Fibroblast of the conjunctiva (primary cell): ENCODE results near the gene TPRKB.
A peak's percentile ranks its signal among the peaks of the same experiment; 100 is the strongest.
"Not testable (repeated sequence)": the region's sequence is repeated elsewhere in the genome, so short reads cannot be mapped to it uniquely, and the experiment has no call there.

Source experiments
- DNase-seq: peaks from one replicate; pipeline ENCODE4 v3.0.0-alpha.2; 2010; ENCODE audit warnings: low read depth

Gene TPRKB

DNA sequence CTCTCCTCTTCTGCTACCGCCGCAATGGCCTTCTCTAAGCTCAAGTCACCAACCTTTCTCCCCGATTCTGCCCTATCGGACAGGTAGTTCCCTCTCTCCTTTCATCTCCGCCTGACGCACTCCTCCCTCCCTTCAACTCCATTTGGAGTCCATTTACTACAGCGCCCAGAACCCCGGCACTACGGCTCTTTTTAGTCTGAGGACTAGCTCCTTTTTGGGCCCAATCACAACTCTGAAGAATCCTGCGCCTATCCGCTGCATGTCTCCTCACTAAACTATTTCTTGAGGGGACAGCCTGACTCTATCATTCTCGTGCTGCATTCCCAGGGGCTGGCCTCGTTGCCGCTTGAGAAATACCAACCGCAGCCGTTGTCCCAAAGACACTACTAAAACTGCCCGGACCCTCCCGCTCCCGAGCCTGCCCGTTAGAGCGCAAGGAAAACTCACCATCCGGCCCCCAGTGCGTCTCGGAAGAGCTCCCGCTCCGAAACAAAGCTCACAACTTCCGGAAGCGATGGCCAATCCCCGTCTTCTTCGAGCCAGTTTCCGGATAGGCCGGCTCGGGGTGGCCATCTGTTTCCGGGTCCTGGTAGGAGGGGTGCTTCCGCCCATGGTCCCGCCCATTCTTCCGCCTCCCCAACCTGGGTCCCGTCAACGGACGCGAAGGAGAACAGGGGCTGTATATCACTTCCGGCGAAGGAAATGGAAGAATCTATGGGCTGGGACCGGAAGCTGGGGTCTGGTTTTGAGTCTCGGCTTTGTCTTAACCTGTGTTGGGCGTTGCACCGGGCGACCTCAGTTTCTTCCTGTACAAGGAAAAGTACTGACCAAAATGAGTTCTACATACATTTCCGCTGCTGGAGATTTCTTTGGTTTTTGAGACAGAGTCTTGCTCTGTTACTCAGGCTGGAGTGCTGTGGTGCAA, at the start of gene TPRKB:
TSS of gene TPRKB (minus strand) at position 491 of the 925 bp plus-strand sequence. CDS start 2,776 bp downstream, outside the sequence.
- DNase-seq, result peak; percentile 98

DNA sequence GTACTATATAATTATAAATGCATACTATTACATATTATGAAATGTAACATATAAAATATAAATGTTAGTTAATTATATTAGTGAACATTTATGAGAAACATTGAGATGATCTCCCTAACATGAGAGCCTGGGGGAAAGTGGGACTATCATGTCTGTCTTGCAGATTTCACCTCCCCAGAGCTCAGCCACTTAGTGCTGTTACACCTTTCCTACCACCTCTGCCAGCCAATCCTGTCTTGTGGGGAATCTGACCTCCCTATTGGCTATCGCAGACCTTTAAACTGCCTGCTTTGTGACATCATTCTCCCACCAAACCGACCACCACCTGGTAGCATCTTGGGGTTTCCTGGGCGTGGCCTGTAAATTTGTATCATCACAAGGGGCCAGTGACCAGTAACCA, 46.7 kb upstream of the TPRKB start, which contains the start of gene C2orf78:
TSS of gene C2orf78 (plus strand) at position 301 of the 400 bp plus-strand sequence. CDS start 127 bp downstream, outside the sequence.
- not testable (repeated sequence) for DNase-seq

- not testable (repeated sequence) for DNase-seq
These were observed 46.3 kb upstream of the TPRKB start for GRCh38 chr2:73783402-73783801.

GRCh38 chr2:73780237-73780582, 43.1 kb upstream of the TPRKB start:
- no peak for DNase-seq

DNA sequence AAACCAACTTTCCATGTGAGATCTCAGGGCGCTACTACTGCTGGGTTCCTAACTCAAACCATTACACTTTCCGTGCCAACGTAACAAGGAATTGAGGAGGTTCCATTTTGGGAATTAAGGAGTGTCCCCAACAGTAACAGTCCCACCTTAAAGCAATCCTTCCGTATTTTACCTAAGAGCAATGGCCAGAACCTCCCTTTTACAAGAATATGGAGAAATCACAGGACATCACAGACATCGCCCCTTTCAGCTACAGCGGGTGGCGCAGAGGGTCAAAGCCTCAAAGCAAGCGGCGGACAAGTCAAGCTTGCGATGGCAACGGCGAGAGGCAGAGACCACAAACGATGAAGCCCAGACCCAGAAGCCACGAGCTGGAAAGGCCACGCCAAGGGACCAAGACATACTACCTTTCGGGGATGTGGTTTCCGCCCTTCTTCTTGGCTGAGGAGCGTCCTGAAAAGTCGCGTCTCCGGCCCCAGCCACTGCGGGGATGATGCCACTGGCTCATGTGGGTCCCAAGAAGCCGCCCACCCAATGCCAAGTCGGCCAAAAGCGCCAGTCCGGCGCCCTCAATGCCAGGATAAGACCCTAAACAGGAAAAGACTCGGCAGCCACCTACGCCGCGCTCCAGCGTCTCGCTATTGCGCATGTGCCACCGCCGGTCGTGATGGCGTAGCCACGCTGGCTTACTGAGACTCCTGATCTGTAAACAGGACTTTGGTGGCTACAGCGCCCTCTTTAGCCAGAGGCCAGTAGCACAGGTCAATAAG, 42.5 kb upstream of the TPRKB start, which contains the start of gene DUSP11:
TSS of gene DUSP11 (minus strand) at position 637 of the 770 bp plus-strand sequence. CDS start at position 508, 129 bp downstream.
- peak; percentile 90 for DNase-seq

DNA sequence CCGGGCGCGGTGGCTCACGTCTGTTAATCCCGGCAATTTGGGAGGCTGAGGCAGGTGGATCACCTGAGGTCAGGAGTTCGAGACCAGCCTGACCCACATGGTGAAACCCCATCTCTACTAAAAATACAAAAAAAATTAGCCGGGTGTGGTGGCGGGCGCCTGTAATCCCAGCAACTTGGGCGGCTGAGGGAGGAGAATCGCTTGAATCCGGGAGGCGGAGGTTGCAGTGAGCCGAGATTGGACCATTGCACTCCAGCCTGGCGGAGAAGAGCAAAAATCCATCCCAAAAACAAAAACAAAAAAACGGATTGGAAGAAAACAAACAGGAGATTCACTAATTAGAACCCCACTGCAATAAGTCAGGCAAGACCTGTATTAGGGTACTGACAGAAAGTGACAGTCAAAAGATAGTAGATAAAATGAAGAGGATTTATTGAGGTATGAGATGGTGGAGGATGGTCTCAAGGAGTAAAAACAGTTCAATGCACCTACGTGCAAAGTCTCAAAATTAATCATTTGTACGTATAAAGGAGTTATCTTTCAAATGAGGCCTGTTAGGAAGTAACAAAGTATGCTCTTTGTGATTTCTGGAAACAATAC, 41.8 kb upstream of the TPRKB start:
- DNase-seq, result not testable (repeated sequence)

DNA sequence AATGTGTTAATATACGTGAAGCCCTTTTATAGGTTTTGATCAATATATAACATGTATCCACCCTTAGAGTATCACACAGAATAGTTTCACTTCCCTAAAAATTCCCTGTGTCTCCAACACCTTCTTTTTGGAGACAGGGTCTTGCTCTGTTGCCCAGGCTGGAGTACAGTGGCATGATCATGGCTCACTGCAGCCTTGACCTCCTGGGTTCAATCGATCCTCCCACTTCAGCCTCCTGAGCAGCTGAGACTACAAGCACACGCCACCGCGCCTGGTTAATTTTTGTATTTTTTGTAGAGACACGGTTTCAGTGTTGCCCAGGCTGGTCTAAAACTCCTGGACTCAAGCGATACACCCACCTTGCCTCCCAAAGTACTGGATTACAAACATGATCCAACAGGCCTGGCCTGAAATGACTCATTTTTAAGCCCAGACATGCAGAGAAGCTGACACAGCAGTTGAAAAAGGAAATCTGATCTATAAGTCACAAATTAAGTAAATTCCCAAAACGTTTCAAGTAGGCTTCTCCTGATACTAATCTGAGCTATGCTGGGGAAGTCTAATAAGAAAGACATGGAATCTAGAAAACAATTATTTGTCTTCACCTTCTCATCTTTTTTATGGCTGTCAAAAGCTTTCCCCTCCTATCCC, 39.8 kb upstream of the TPRKB start:
- no peak for DNase-seq

- DNase-seq, result no peak
These were observed 39.2 kb upstream of the TPRKB start for GRCh38 chr2:73776381-73776780.

- DNase-seq, result no peak
These were observed 35.7 kb upstream of the TPRKB start for GRCh38 chr2:73772819-73773218.

DNA sequence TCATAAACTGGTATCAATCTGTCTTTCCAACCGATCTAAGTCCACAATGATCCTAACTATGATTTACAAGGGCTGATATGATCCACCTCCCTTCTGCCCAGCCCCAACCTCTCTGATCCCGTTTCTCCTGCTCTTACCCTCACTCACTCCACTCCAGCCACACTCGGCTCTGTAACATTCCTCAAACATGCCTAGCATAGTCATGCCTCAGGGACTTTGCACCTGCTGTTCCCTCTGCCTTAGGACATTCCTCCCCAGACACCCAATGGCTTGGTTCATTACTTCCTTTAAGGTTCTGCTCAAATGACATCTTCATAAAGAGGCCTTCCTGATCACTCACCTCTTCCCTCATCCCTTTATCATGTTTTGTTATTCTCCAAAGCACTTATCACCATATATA, 33.6 kb upstream of the TPRKB start:
- no peak for DNase-seq

DNA sequence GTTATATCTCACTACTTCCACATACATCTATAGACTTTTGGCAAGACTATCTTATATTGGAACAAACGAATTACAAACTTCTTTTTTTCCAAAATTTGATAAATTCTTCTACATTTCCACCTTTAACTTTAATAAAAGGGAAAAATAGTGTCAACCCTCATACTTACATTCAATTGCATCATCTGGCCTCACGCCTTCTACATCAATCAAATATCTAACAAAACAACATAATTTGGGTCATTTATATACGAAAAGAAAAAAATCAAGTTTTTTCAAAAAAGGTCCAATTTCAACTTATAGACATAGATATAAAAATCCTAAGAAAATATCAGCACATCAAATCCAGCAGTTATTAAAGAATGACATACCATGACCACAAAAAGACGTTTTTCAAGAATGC, 29.8 kb upstream of the TPRKB start:
- DNase-seq, result no peak

DNA sequence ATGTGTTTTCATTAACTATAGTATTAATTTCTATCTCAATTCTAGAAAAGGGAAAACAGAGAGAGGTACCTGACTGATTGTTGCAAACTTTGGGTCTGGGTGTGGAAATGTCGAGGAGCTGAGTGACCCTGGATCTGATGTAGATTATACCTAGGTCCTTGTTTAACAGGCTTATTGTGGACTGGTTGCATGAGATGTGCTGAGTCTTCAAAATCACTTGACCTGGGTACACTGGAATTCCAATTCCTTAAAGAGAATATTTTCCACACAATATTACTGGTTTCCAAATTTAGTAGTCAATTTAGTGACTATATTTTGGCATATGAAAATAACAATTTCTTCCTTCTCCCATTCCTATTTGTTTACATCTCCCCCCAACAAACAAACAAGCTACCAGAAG, 29.2 kb upstream of the TPRKB start:
- no peak for DNase-seq

DNA sequence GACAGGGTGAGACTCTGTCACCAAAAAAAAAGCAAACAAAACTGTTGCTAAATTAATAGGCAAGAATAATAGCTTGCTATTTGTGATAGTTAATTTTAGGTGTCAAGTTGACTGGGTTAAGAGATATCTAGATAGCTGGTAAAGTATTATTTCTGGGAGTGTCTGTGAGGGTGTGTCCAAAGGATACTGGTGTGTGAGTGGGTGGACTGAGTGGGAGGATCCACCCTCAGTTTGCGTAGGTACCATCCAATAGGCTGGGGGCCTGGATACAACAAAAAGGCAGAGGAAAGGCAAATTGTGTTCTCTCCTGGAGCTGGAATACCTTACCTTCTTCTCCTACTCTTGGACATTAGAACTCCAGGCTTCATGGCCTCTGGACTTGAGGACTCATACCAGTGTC, 27.8 kb upstream of the TPRKB start:
- no peak for DNase-seq

- no peak for DNase-seq
These were observed 25.4 kb upstream of the TPRKB start for GRCh38 chr2:73762571-73762970.

- no peak for DNase-seq
These were observed 22.8 kb upstream of the TPRKB start for GRCh38 chr2:73759904-73760303.

DNA sequence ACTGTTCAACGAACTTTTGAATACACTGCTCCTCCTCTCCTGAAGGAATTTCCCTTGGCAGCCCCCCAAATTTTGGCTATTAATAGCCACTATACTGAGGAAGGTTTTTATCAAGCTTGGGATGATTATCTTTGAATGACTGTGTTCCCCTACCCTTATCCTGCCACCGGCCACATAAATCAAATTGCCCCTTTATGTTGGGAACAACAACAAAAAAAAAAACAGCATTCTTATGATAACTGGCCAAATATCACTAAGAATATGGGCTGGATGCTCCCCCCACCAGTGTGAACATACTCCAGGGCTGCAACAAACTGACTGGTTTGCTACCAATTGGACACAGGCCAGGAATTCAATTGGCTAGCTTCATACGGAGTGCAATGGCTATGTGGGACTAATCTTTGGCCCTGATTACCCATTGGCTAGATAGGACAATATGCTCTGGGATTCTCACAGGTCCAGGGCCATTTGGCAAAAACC, 22.2 kb upstream of the TPRKB start:
- DNase-seq, result no peak

DNA sequence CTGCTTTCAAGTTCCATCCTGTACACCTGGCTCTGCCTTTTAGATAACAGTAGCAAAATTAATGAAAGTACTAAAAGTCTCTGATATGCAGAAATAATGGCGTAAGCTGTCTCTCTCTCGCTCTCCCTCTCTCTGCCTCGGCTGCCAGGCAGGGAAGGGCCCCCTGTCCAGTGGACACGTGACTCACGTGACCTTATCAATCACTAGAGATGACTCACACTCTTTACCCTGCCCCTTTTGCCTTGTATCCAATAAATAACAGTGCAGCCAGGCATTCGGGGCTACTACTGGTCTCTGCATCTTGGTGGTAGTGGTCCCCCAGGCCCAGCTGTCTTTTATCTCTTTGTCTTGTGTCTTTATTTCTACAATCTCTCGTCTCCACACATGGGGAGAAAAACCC, 17.2 kb upstream of the TPRKB start:
- not testable (repeated sequence) for DNase-seq

DNA sequence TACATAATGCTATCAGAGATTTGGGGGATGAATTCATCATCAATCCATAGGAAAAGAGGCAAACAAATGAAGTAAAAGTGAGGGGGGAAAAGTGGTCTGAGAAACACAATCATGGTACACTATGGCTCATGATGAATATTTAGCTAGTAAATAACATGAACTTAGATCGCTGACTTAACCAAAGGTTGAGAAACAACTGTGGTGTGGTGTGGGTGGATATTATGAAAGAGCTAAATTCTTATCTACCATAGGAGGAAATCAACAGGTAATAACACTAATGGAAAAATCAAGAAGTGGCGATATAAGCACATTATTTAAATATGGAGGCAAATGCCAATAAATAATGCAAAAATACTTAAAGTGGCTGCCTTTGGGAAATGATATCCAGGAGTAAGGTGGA, 12.2 kb upstream of the TPRKB start:
- no peak for DNase-seq

- no peak for DNase-seq
These were observed 9.7 kb upstream of the TPRKB start for GRCh38 chr2:73746877-73747208.

- DNase-seq, result no peak
These were observed 9.1 kb upstream of the TPRKB start for GRCh38 chr2:73746015-73746876.

DNA sequence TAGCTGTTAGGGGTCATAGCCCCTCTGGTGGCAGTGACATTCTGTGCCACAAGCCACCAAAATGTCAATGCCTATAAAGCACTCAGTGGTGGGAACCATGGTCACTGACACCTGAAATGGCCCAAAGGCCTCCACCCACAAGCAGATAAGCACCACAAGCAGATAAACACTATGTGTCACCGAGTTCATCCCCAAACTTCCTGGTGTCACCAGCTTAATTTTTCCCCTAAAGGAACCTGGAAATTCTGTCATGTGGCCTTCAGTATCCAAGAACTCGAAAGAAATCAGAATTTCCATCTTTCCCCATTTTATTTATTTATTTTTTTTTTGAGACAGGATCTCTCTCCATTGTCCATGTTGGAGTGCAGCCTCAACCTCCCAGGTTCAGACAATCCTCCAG, 3.6 kb upstream of the TPRKB start:
- DNase-seq, result no peak
